Upper lobe of right lung (tissue), 1 donor: ENCODE data around the gene RAB40AL. TPM values are rescaled to one million over a fixed set of nuclear protein-coding genes. Genes with fewer than 3 reads are reported as not detected.
"Not testable (repeated sequence)": the region's sequence is repeated elsewhere in the genome, so short reads cannot be mapped to it uniquely, and the experiment has no call there.

Experiments
- ATAC-seq: fragments of 200-7000 bp; cut with Tn5 transposase; one replicate; pipeline ENCODE4 v1.9.1; 2020; ENCODE audit warnings: mild to moderate bottlenecking, moderate library complexity
- DNase-seq: peaks from one replicate; pipeline ENCODE4 v3.0.0-alpha.2; 2020
- H3K27ac ChIP-seq: fragments of 200-600 bp; one replicate; pipeline ENCODE4 v1.8.0; 2022
- H3K27me3 ChIP-seq: fragments of 200-600 bp; one replicate; pipeline ENCODE4 v1.8.0; 2022; ENCODE audit warnings: mild to moderate bottlenecking
- H3K36me3 ChIP-seq: fragments of 200-600 bp; one replicate; pipeline ENCODE4 v1.8.0; 2022
- H3K4me1 ChIP-seq: fragments of 200-600 bp; one replicate; pipeline ENCODE4 v1.8.0; 2022
- H3K4me3 ChIP-seq: fragments of 200-600 bp; one replicate; pipeline ENCODE4 v1.8.0; 2022; ENCODE audit warnings: mild to moderate bottlenecking
- H3K9me3 ChIP-seq: fragments of 200-600 bp; one replicate; pipeline ENCODE4 v1.8.0; 2022
- CTCF ChIP-seq: fragments of 200-600 bp; IDR thresholded peaks from one replicate; pipeline ENCODE4 v1.8.0; 2022; ENCODE audit warnings: antibody characterized with exemption
- intact Hi-C: fragments of 100-400 bp; cut with DNase I; formaldehyde crosslinking; loops from one replicate; pipeline ENCODE4 v1.11.0; 2022
- total RNA-seq: library from RNA; stranded (reverse); fragmentation: NEBNext Ultra II Directional; extraction: Animal tissue kit (Norgen Biotek cat#: 25700); gene quantifications from one replicate; pipeline ENCODE4 v1.2.1, GENCODE V29; 2021
- donor health status: DM: no; HTN: yes; CAD: no; lungs with severe emphysema.

RAB40AL gene
- total RNA-seq, 1 donor from 2014 or later: 0.52 TPM

DNA sequence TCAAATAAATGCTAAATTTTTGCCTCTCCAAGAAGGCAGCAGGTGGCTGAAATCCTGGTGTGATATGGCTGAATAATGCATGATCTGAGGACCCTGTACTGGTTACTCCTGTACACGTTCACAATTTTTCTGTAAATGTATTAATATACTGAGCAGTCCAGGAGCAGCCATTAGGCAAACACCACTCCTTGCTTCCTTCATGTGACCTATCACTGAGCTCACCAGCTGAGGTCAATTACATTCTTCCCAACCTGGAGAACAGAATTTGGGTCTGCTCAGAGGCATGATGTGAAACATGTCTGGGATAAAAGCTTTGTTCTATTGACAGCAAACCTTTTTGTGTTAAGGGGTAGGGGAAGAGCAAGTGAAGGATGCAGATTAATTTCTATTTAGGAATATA, 26.9 kb downstream of the RAB40AL start:
- no peak for ATAC-seq
- Histone ChIP-seq H3K36me3 (no peaks in the 10 kb centered on the region), H3K9me3 (no peaks in the 10 kb centered on the region), H3K4me1 (no peaks in the 10 kb centered on the region), H3K27me3 (no peaks in the 10 kb centered on the region), H3K4me3 (no peak overlapping the region), H3K27ac (no peak overlapping the region)
- no peak for DNase-seq
- intact Hi-C loops: no loop called here
- no peak for TF ChIP-seq CTCF

GRCh38 chrX:102964940-102965339, 27.9 kb downstream of the RAB40AL start:
- no peaks in the 10 kb centered on the region for H3K36me3 ChIP-seq
- H3K4me1 ChIP-seq: no peaks in the 10 kb centered on the region
- DNase-seq (no peak), ATAC-seq (no peak)
- no peaks in the 10 kb centered on the region for H3K9me3 ChIP-seq
- no peak for TF ChIP-seq CTCF
- no peak overlapping the region for H3K27ac ChIP-seq
- H3K27me3 ChIP-seq: no peaks in the 10 kb centered on the region
- H3K4me3 ChIP-seq: no peak overlapping the region
- intact Hi-C loops: no loop called here

DNA sequence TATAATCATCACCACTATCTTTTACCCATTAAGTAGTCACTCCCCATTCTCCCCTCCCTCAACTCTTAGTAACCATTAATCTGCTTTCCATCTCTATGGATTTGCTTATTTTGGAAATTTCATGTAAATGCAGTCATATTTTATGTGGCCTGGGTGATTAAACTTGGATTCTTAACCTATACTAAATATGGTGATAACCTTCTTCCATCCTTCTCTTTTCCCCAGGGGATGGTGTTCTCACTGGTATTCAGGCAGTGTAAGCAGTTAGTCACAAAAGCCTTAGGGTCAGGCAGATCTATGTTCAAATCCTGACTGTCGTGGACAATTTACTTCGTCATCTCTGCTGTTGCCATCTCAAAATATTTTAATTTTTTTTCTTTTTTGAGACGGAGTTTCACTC, 29.6 kb downstream of the RAB40AL start:
- intact Hi-C loops: no loop called here
- Histone ChIP-seq H3K27me3 (no peaks in the 10 kb centered on the region), H3K4me3 (no peak overlapping the region), H3K9me3 (peaks cover 5% of the 10 kb centered on the region), H3K36me3 (no peaks in the 10 kb centered on the region), H3K27ac (no peak overlapping the region), H3K4me1 (no peaks in the 10 kb centered on the region)
- DNase-seq (no peak), ATAC-seq (no peak)
- TF ChIP-seq CTCF: no peak

- no peaks in the 10 kb centered on the region for H3K27me3 ChIP-seq
- intact Hi-C loops: no loop called here
- no peaks in the 10 kb centered on the region for H3K4me1 ChIP-seq
- H3K36me3 ChIP-seq: no peaks in the 10 kb centered on the region
- DNase-seq: no peak
- no peak overlapping the region for H3K27ac ChIP-seq
- H3K9me3 ChIP-seq: peaks cover 5% of the 10 kb centered on the region
- H3K4me3 ChIP-seq: no peak overlapping the region
- no peak for ATAC-seq
- no peak for TF ChIP-seq CTCF
Measured at GRCh38 chrX:102968216-102968615, 31.1 kb downstream of the RAB40AL start.

DNA sequence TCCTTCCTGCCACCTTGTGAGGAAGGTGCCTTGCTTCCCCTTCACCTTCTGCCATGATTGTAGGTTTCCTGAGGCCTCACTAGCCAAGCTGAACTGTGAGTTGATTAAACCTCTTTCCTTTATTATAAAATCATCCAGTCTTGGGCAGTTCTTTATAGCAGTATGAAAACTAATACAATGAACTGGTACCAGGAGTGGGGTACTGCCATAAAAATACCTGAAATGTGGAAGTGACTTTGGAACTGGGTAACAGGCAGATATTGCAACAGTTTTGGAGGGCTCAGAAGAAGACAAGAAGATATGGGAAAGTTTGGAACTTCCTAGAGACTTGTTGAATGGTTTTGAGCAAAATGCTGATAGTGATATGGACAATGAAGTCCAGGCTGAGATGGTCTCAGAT, 34.5 kb downstream of the RAB40AL start:
- DNase-seq, H3K27me3 ChIP-seq, H3K9me3 ChIP-seq, H3K4me3 ChIP-seq, H3K4me1 ChIP-seq, ATAC-seq, intact Hi-C loops, H3K36me3 ChIP-seq, H3K27ac ChIP-seq: not testable (repeated sequence)

- DNase-seq: no peak
- Histone ChIP-seq H3K4me3 (no peak overlapping the region), H3K27me3 (no peaks in the 10 kb centered on the region), H3K4me1 (no peaks in the 10 kb centered on the region), H3K9me3 (peaks cover 5% of the 10 kb centered on the region), H3K36me3 (no peaks in the 10 kb centered on the region), H3K27ac (no peak overlapping the region)
- TF ChIP-seq CTCF: no peak
- no peak for ATAC-seq
- intact Hi-C loops: no loop called here
Measured at GRCh38 chrX:102975016-102975415, 37.9 kb downstream of the RAB40AL start.
